ENCODE data around the gene GYS1. TPM values are rescaled to one million over a fixed set of nuclear protein-coding genes. Genes with fewer than 3 reads are reported as not detected.

Gene GYS1
- total and polyA plus RNA-seq, 2 of the 8 experiments (the other 6 are each of a cell fraction or from before 2014, with no cell fraction given), result 30.0 to 38.7 TPM

DNA sequence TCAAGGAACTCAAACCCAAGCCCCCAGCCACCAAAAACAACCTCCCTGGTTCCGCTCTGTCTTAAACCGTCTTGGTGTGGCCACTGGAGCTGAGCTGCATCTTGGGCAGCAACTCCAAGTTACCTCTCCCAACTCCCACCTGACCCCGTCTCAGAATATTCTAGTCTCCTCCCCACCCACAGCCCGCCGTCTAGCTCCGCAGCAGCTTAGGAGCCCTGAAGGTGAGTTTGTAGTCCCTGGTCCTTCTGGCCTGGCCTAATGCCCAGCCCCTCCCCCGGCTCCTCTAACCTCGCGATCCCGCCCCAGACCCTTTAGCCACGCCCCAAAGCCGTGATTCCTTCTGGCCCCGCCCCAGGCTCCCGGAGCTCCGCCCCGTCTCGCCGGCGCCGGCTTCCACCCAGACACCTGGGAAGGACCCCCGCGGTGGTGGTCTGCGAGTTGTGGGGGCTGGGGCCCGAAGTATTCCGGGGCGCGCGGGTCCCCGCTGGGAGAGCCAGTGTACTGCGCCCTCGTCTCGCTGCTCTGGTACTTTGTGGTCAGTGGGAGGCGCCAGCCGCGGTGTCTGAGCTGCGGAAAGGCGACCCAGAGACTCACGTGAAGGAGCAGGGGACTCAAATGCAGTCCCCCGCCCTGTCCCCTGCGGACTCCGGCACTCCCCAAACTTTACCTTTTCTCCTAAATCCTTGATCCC, 26.3 kb upstream of the GYS1 start (continued):
- TF ChIP-seq RBBP5 (IDR thresholded peaks at IDR 0.05; ENCODE audit: borderline replicate concordance, low read depth, low read length) (no peak), JUND (IDR thresholded peaks at IDR 0.05; ENCODE audit: low read length) (no peak), BCL11A (IDR thresholded peaks at IDR 0.05; ENCODE audit: low read depth in 2 of 2, low read length in 2 of 2) (no peak), KDM1A (IDR thresholded peaks at IDR 0.05; ENCODE audit: borderline replicate concordance, low read length) (peak; percentile 9; the same call in 1 of the 2 replicates), MAFK (IDR thresholded peaks at IDR 0.05; ENCODE audit: low read depth, low read length) (no peak), JUN (IDR thresholded peaks at IDR 0.05; ENCODE audit: low read depth, low read length) (no peak), CBX8 (IDR thresholded peaks at IDR 0.05; ENCODE audit: borderline replicate concordance, low read depth, low read length) (no peak), GTF2F1 (IDR thresholded peaks at IDR 0.05; ENCODE audit: borderline replicate concordance, low read depth, low read length) (no peak), GABPA (IDR thresholded peaks at IDR 0.05; ENCODE audit: borderline replicate concordance, insufficient read depth, low read length) (no peak), RAD21 (IDR thresholded peaks at IDR 0.05 in 1 of 2, conservative IDR thresholded peaks at IDR 0.05 in 1 of 2; ENCODE audit: low read depth in 2 of 2, low read length in 2 of 2) (peak; percentile 12 to 28; a peak in 2 of 4 replicates), NRF1 (IDR thresholded peaks at IDR 0.05; ENCODE audit: low read depth, low read length) (no peak), SRF (IDR thresholded peaks at IDR 0.05; ENCODE audit: low read depth, low read length) (no peak)
- TF ChIP-seq, protein P1, sequence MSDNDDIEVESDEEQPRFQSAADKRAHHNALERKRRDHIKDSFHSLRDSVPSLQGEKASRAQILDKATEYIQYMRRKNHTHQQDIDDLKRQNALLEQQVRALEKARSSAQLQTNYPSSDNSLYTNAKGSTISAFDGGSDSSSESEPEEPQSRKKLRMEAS (IDR thresholded peaks at IDR 0.05), result 0 out of 2 replicates have a peak, but pooled peaks have one; percentile 22
- TF ChIP-seq, protein P2, sequence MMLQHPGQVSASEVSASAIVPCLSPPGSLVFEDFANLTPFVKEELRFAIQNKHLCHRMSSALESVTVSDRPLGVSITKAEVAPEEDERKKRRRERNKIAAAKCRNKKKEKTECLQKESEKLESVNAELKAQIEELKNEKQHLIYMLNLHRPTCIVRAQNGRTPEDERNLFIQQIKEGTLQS (IDR thresholded peaks at IDR 0.05; ENCODE audit: insufficient read depth, low read depth, low read length), result no peak

All from H1 (cell line).